ENCODE results near the gene CD8B. TPM values are rescaled to one million over a fixed set of nuclear protein-coding genes. Genes with fewer than 3 reads are reported as not detected.

Gene CD8B
- total RNA-seq, 1 experiment from 2014 or later: 0.47 TPM

DNA sequence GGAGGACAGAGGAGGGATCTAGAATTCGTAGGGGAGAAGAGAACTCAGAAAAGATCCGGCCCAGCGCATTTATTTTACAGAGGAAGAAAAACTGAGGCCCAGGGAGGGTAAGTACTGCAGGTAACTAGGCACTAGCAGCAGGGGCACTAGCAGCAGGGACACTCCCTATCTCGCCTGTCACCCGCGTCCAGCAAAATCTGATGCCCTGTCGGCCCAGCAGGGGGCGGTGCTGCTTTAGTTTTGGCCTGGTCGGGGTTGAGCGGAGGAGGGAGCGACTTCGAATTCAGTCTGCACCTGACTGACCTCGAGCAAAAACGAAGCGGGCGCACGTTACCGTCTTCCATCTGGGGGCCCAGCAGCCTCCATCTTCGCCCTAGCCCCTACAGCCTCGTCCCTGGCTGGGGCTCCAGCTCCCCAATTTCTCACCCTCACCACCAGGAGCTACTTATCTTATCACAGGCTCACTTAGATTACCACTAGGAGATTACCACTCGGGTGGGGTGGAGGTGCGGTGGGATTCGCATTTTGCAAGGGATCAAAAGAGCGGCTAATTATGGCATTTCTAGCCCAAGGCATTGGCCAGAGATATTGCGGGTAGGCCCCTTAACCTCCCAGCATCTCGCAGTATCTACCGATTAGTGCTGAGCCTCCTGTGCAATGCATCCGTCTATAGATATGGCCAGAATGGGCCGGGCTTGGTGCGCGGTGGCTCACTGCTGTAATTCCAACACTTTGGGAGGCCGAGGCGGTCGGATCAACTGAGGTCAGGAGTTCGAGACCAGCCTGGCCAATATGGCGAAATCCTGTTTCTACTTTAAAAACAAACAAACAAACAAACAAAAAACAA, 53.1 kb downstream of the CD8B start:
- H4K20me1 ChIP-seq (ENCODE audit: insufficient read depth): no peaks in the 10 kb centered on the region
- ATAC-seq (peak; percentile 92), DNase-seq (ENCODE audit: low read depth, low spot score) (peak; percentile 84)
- no peaks in the 10 kb centered on the region for H3K27me3 ChIP-seq (ENCODE audit: insufficient read depth, low read length)
- ChIA-PET CTCF (no interaction called here), POLR2A (no interaction called here), RAD21 (ENCODE audit: low non-redundant PET in 1 of 2, low total read pairs in 2 of 2, uncharacterized antibody in 2 of 2, unreplicated experiment in 2 of 2) (no interaction called here)
- H2AFZ ChIP-seq (ENCODE audit: low read depth, low read length, poor library complexity, severe bottlenecking): peak overlapping the region; percentile 98
- H3K79me2 ChIP-seq (ENCODE audit: insufficient read depth, low read length): no peaks in the 10 kb centered on the region
- H3K4me3 ChIP-seq (replicated peaks in 1 of 2; ENCODE audit: low read depth in 1 of 2, low read length in 2 of 2): peak overlapping the region; percentile 50 to 67
- H3K36me3 ChIP-seq (ENCODE audit: control insufficient read depth in 1 of 2, insufficient read depth in 2 of 2, low read length in 2 of 2): no peaks in the 10 kb centered on the region
- peak overlapping the region; percentile 97 for H3K4me2 ChIP-seq (ENCODE audit: low read length)
- no peaks in the 10 kb centered on the region for H3K9me3 ChIP-seq (ENCODE audit: control insufficient read depth in 1 of 2, insufficient read depth in 1 of 2, low read depth in 1 of 2, low read length in 2 of 2)
- H3K4me1 ChIP-seq (ENCODE audit: control insufficient read depth in 1 of 2, insufficient read depth in 2 of 2, low read length in 2 of 2): peaks cover 5 to 20% of the 10 kb centered on the region in 2 experiments
- H3K9me2 ChIP-seq (ENCODE audit: insufficient read depth): no peaks in the 10 kb centered on the region
- peak overlapping the region; percentile 44; the same call in 1 of the 2 replicates for H3K27ac ChIP-seq (ENCODE audit: low read depth, low read length)
- intact Hi-C loops (cut with micrococcal nuclease): loop anchor here (10.0 kb wide), 1 partner anchor 406 kb away; no protein-coding TSS in a partner anchor
- peak overlapping the region; percentile 62 for H3K9ac ChIP-seq (ENCODE audit: low read length)
- no peak for TF ChIP-seq ELF1 (IDR thresholded peaks at IDR 0.05; ENCODE audit: borderline replicate concordance, low read depth)
- TF ChIP-seq MAX (IDR thresholded peaks at IDR 0.05): peak; percentile 92
- TF ChIP-seq YY1 (IDR thresholded peaks at IDR 0.05; ENCODE audit: extremely low read depth, insufficient replicate concordance, low read depth, low read length): no peak
- no peak for TF ChIP-seq JUND (IDR thresholded peaks at IDR 0.05)
- TF ChIP-seq, protein P1, sequence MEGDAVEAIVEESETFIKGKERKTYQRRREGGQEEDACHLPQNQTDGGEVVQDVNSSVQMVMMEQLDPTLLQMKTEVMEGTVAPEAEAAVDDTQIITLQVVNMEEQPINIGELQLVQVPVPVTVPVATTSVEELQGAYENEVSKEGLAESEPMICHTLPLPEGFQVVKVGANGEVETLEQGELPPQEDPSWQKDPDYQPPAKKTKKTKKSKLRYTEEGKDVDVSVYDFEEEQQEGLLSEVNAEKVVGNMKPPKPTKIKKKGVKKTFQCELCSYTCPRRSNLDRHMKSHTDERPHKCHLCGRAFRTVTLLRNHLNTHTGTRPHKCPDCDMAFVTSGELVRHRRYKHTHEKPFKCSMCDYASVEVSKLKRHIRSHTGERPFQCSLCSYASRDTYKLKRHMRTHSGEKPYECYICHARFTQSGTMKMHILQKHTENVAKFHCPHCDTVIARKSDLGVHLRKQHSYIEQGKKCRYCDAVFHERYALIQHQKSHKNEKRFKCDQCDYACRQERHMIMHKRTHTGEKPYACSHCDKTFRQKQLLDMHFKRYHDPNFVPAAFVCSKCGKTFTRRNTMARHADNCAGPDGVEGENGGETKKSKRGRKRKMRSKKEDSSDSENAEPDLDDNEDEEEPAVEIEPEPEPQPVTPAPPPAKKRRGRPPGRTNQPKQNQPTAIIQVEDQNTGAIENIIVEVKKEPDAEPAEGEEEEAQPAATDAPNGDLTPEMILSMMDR (IDR thresholded peaks at IDR 0.05 in 2 of 3, conservative IDR thresholded peaks at IDR 0.05 in 1 of 3; ENCODE audit: borderline replicate concordance in 1 of 3, insufficient read depth in 1 of 3, low read depth in 2 of 3, low read length in 2 of 3): peak; percentile 82 to 93 (median 92)
- peak; percentile 80; the same call in 1 of the 2 replicates for TF ChIP-seq CBX3 (IDR thresholded peaks at IDR 0.05; ENCODE audit: low read depth)
- peak; percentile 98 for TF ChIP-seq RAD21 (IDR thresholded peaks at IDR 0.05; ENCODE audit: low read depth)
- no peak for TF ChIP-seq TCF7L2 (IDR thresholded peaks at IDR 0.05; ENCODE audit: borderline replicate concordance, extremely low read depth, insufficient read depth, insufficient read length)
- no TSS peak for BruUV-seq (replicated peaks)
